Measurements from ENCODE around the gene MGAT5. TPM values are rescaled to one million over a fixed set of nuclear protein-coding genes. Genes with fewer than 3 reads are reported as not detected.

MGAT5 gene
- total RNA-seq, 1 donor from 2014 or later = 14.1 TPM

GRCh38 chr2:134324430-134324829 is 70.6 kb downstream of the MGAT5 start:
- Mint-ChIP-seq H3K27ac (no peak overlapping the region), H3K4me3 (ENCODE audit: low read depth) (no peak overlapping the region)

GRCh38 chr2:134324947-134325346 is 71.1 kb downstream of the MGAT5 start:
- H3K27me3 Mint-ChIP-seq (ENCODE audit: low read depth) = peaks cover 8% of the 10 kb centered on the region
- no peaks in the 10 kb centered on the region for H3K9me3 Mint-ChIP-seq
- no peaks in the 10 kb centered on the region for H3K36me3 Mint-ChIP-seq (ENCODE audit: low read depth)
- peaks cover 47% of the 10 kb centered on the region for H3K4me1 Mint-ChIP-seq (ENCODE audit: low read depth)
- no peak overlapping the region for H3K27ac Mint-ChIP-seq
- intact Hi-C loops (cut with micrococcal nuclease) = no loop called here
- no peak overlapping the region for H3K4me3 Mint-ChIP-seq (ENCODE audit: low read depth)
- DNase-seq (ENCODE audit: low spot score) = no peak

More at GRCh38 chr2:134324430-134324829, 70.6 kb downstream of the MGAT5 start:
- Mint-ChIP-seq H3K27me3 (ENCODE audit: low read depth) (peaks cover 8% of the 10 kb centered on the region), H3K9me3 (no peaks in the 10 kb centered on the region), H3K4me1 (ENCODE audit: low read depth) (peaks cover 50% of the 10 kb centered on the region), H3K36me3 (ENCODE audit: low read depth) (no peaks in the 10 kb centered on the region)
- intact Hi-C loops (cut with micrococcal nuclease) = no loop called here
- no peak for DNase-seq (ENCODE audit: low spot score)

- intact Hi-C loops (cut with micrococcal nuclease) = no loop called here
- Mint-ChIP-seq H3K4me1 (ENCODE audit: low read depth) (peaks cover 44% of the 10 kb centered on the region), H3K27me3 (ENCODE audit: low read depth) (peaks cover 8% of the 10 kb centered on the region), H3K9me3 (no peaks in the 10 kb centered on the region), H3K27ac (no peak overlapping the region), H3K36me3 (ENCODE audit: low read depth) (no peaks in the 10 kb centered on the region), H3K4me3 (ENCODE audit: low read depth) (no peak overlapping the region)
- DNase-seq (ENCODE audit: low spot score) = no peak
These were observed 71.8 kb downstream of the MGAT5 start for GRCh38 chr2:134325696-134326095.

- intact Hi-C loops (cut with micrococcal nuclease) = no loop called here
- Mint-ChIP-seq H3K27me3 (ENCODE audit: low read depth) (peaks cover 8% of the 10 kb centered on the region), H3K4me3 (ENCODE audit: low read depth) (no peak overlapping the region), H3K36me3 (ENCODE audit: low read depth) (peaks cover 3% of the 10 kb centered on the region), H3K4me1 (ENCODE audit: low read depth) (peaks cover 28% of the 10 kb centered on the region), H3K9me3 (peaks cover 9% of the 10 kb centered on the region), H3K27ac (no peak overlapping the region)
- no peak for DNase-seq (ENCODE audit: low spot score)
These were observed 73.5 kb downstream of the MGAT5 start for GRCh38 chr2:134327367-134327766.

DNA sequence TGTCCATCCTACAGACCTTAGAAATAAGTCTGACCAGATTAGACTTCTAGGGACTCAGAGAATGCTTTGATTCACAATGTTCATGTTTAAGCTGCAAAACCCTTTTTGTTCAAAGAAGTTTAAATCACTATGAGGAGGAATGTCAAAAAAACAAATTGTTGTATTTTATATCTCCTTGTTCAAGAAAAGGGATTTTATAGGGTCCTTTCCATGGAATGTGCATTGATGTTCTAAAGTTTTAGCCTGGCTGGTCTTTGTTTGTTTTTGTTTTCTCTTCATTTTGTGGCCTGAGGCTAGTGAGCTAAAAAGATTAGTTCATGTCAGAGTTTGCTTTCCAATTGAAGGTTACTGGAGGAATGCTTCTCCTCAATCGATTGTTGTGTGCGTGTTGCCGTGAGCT is 77.2 kb downstream of the MGAT5 start:
- Mint-ChIP-seq H3K27me3 (ENCODE audit: low read depth) (peaks cover 1% of the 10 kb centered on the region), H3K9me3 (peaks cover 9% of the 10 kb centered on the region), H3K4me1 (ENCODE audit: low read depth) (no peaks in the 10 kb centered on the region), H3K36me3 (ENCODE audit: low read depth) (peaks cover 3% of the 10 kb centered on the region), H3K4me3 (ENCODE audit: low read depth) (no peak overlapping the region), H3K27ac (no peak overlapping the region)
- intact Hi-C loops (cut with micrococcal nuclease) = no loop called here
- DNase-seq (ENCODE audit: low spot score) = no peak

GRCh38 chr2:134333646-134334189 is 79.8 kb downstream of the MGAT5 start:
- intact Hi-C loops (cut with micrococcal nuclease) = no loop called here
- peaks cover 3% of the 10 kb centered on the region for H3K36me3 Mint-ChIP-seq (ENCODE audit: low read depth)
- no peak overlapping the region for H3K4me3 Mint-ChIP-seq (ENCODE audit: low read depth)
- DNase-seq (ENCODE audit: low spot score) = no peak
- peaks cover 4% of the 10 kb centered on the region for H3K27me3 Mint-ChIP-seq (ENCODE audit: low read depth)
- no peaks in the 10 kb centered on the region for H3K4me1 Mint-ChIP-seq (ENCODE audit: low read depth)
- H3K9me3 Mint-ChIP-seq = peaks cover 9% of the 10 kb centered on the region
- H3K27ac Mint-ChIP-seq = no peak overlapping the region

GRCh38 chr2:134334542-134335353 is 80.9 kb downstream of the MGAT5 start:
- Mint-ChIP-seq H3K4me3 (ENCODE audit: low read depth) (no peak overlapping the region), H3K27ac (no peak overlapping the region), H3K9me3 (peaks cover 9% of the 10 kb centered on the region), H3K4me1 (ENCODE audit: low read depth) (no peaks in the 10 kb centered on the region), H3K36me3 (ENCODE audit: low read depth) (peaks cover 3% of the 10 kb centered on the region), H3K27me3 (ENCODE audit: low read depth) (peaks cover 4% of the 10 kb centered on the region)
- no peak for DNase-seq (ENCODE audit: low spot score)
- intact Hi-C loops (cut with micrococcal nuclease) = no loop called here

DNA sequence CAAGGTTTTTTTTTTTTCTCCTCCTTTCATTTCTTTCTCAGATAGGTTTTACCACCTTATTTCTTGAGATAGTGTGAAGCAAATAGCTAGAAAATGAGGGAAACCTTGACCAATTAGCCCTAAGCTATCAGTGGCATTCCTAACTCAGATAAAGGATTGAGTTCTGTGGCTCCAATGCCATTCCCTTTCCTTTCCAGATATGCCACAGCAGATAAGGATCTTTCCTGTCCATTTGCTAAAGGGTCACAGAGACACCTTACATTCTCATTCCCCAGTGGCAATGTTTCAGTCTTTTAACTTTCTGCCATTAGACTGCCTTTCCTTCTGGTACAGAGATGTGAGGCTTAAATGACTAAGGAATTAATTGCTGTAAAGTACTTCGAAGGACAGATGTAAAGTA is 81.7 kb downstream of the MGAT5 start:
- DNase-seq (ENCODE audit: low spot score) = no peak
- no peak overlapping the region for H3K27ac Mint-ChIP-seq
- no peak overlapping the region for H3K4me3 Mint-ChIP-seq (ENCODE audit: low read depth)
- H3K27me3 Mint-ChIP-seq (ENCODE audit: low read depth) = peaks cover 4% of the 10 kb centered on the region
- H3K36me3 Mint-ChIP-seq (ENCODE audit: low read depth) = peaks cover 3% of the 10 kb centered on the region
- H3K9me3 Mint-ChIP-seq = peaks cover 9% of the 10 kb centered on the region
- no peaks in the 10 kb centered on the region for H3K4me1 Mint-ChIP-seq (ENCODE audit: low read depth)
- intact Hi-C loops (cut with micrococcal nuclease) = no loop called here

- no peak for DNase-seq (ENCODE audit: low spot score)
- Mint-ChIP-seq H3K4me1 (ENCODE audit: low read depth) (no peaks in the 10 kb centered on the region), H3K27ac (no peak overlapping the region), H3K36me3 (ENCODE audit: low read depth) (peaks cover 3% of the 10 kb centered on the region), H3K9me3 (peaks cover 4% of the 10 kb centered on the region), H3K27me3 (ENCODE audit: low read depth) (peaks cover 4% of the 10 kb centered on the region), H3K4me3 (ENCODE audit: low read depth) (no peak overlapping the region)
- intact Hi-C loops (cut with micrococcal nuclease) = no loop called here
These were observed 82.5 kb downstream of the MGAT5 start for GRCh38 chr2:134336352-134336751.

DNA sequence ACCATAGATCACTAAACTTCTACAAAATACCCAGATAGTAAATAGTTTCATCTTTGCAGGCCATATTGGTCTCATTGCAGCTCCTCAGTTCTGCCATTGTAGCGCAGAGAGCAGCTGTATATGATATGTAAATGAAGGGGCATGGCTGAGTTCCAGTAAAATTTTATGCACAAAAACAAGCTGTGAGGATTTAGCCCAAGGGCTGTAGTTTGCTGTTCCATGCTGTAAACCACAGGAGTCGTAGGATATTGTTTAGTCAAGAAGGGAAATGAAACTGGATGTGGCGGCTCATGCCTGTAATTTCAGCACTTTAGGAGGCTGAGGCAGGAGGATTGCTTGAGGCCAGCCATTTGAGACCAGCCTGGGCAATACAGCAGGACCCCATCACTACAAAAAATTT is 83.0 kb downstream of the MGAT5 start:
- no peak overlapping the region for H3K27ac Mint-ChIP-seq
- intact Hi-C loops (cut with micrococcal nuclease) = no loop called here
- no peaks in the 10 kb centered on the region for H3K36me3 Mint-ChIP-seq (ENCODE audit: low read depth)
- H3K4me1 Mint-ChIP-seq (ENCODE audit: low read depth) = no peaks in the 10 kb centered on the region
- DNase-seq (ENCODE audit: low spot score) = no peak
- H3K27me3 Mint-ChIP-seq (ENCODE audit: low read depth) = peaks cover 4% of the 10 kb centered on the region
- H3K9me3 Mint-ChIP-seq = no peaks in the 10 kb centered on the region
- H3K4me3 Mint-ChIP-seq (ENCODE audit: low read depth) = no peak overlapping the region

- no peaks in the 10 kb centered on the region for H3K36me3 Mint-ChIP-seq (ENCODE audit: low read depth)
- intact Hi-C loops (cut with micrococcal nuclease) = no loop called here
- no peaks in the 10 kb centered on the region for H3K4me1 Mint-ChIP-seq (ENCODE audit: low read depth)
- peaks cover 4% of the 10 kb centered on the region for H3K27me3 Mint-ChIP-seq (ENCODE audit: low read depth)
- H3K4me3 Mint-ChIP-seq (ENCODE audit: low read depth) = no peak overlapping the region
- H3K9me3 Mint-ChIP-seq = no peaks in the 10 kb centered on the region
- DNase-seq (ENCODE audit: low spot score) = no peak
- H3K27ac Mint-ChIP-seq = no peak overlapping the region
These were observed 83.8 kb downstream of the MGAT5 start for GRCh38 chr2:134337631-134338030.

DNA sequence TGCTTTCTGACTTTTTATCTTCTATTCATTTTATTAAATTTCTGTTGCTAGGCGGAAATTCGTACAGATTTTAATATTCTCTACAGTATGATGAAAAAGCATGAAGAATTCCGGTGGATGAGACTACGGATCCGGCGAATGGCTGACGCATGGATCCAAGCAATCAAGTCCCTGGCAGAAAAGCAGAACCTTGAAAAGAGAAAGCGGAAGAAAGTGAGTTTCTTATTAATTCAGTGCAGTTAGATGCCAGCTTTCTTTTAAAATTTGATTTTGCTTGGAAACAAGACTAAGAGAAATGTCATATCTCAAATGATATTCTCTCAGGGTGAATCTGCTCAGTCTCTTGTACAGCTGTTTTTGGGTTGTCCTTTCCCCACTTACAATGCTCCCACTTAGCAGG is 84.3 kb downstream of the MGAT5 start:
- no peak for DNase-seq (ENCODE audit: low spot score)
- Mint-ChIP-seq H3K27me3 (ENCODE audit: low read depth) (peaks cover 4% of the 10 kb centered on the region), H3K27ac (no peak overlapping the region), H3K4me3 (ENCODE audit: low read depth) (no peak overlapping the region), H3K4me1 (ENCODE audit: low read depth) (no peaks in the 10 kb centered on the region), H3K9me3 (no peaks in the 10 kb centered on the region), H3K36me3 (ENCODE audit: low read depth) (no peaks in the 10 kb centered on the region)
- intact Hi-C loops (cut with micrococcal nuclease) = no loop called here

DNA sequence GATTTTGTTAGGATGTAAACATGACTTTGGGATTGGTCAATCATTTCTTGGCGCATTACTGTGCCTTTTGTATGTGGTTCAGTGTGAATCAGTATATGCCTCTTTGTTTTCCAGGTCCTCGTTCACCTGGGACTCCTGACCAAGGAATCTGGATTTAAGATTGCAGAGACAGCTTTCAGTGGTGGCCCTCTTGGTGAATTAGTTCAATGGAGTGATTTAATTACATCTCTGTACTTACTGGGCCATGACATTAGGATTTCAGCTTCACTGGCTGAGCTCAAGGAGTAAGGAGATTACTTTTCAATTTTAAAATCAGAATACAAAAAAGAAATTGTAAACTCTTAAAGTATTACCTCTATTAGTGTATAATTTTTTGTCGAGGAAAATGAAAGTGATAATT is 87.6 kb downstream of the MGAT5 start:
- intact Hi-C loops (cut with micrococcal nuclease) = no loop called here
- H3K27ac Mint-ChIP-seq = no peak overlapping the region
- no peaks in the 10 kb centered on the region for H3K4me1 Mint-ChIP-seq (ENCODE audit: low read depth)
- no peak for DNase-seq (ENCODE audit: low spot score)
- H3K4me3 Mint-ChIP-seq (ENCODE audit: low read depth) = no peak overlapping the region
- H3K9me3 Mint-ChIP-seq = no peaks in the 10 kb centered on the region
- H3K27me3 Mint-ChIP-seq (ENCODE audit: low read depth) = peaks cover 2% of the 10 kb centered on the region
- H3K36me3 Mint-ChIP-seq (ENCODE audit: low read depth) = no peaks in the 10 kb centered on the region

Measured in activated T-helper 2 cell treated with anti-CD3 and anti-CD28 coated beads, Interferon-gamma antibody, Interleukin-2, Interleukin-4, amounts not matched to agents 10 μg/mL and 5 μg/mL and 100 μg/mL, durations not matched to agents 14 hours and 24 hours and 36 hours (primary cell).